Measurements from ENCODE around the gene MCF2L2. TPM values are rescaled to one million over a fixed set of nuclear protein-coding genes. Genes with fewer than 3 reads are reported as not detected.

MCF2L2 gene
- total and polyA plus RNA-seq, 2 experiments from 2014 or later = 6.7 to 14.6 TPM

GRCh38 chr3:183446838-183447205 lies 18.4 kb upstream of the MCF2L2 start:
- DNase-seq (ENCODE audit: low spot score) (no peak), ATAC-seq (no peak)
- H3K27me3 Mint-ChIP-seq (ENCODE audit: insufficient read depth, low read depth, poor library complexity) = peaks cover 5% of the 10 kb centered on the region

More at GRCh38 chr3:183446838-183447205, 18.4 kb upstream of the MCF2L2 start:
- H3K36me3 ChIP-seq (ENCODE audit: insufficient read depth) = peaks cover 11% of the 10 kb centered on the region; the same call in 1 of the 2 replicates
- TF ChIP-seq CREB1 (CRISPR knock-in tag; IDR thresholded peaks at IDR 0.05; ENCODE audit: low read depth) (no peak), ZNF331 (CRISPR knock-in tag; IDR thresholded peaks at IDR 0.05; ENCODE audit: low read depth) (no peak), EZH2phosphoT487 (IDR thresholded peaks at IDR 0.05; ENCODE audit: unreplicated experiment) (no peak), EZH2 (IDR thresholded peaks at IDR 0.05; ENCODE audit: low read depth, unreplicated experiment) (no peak), ZNF114 (CRISPR knock-in tag; IDR thresholded peaks at IDR 0.05) (no peak), JUNB (IDR thresholded peaks at IDR 0.05; ENCODE audit: unreplicated experiment) (no peak), STAT1 (IDR thresholded peaks at IDR 0.05; ENCODE audit: unreplicated experiment) (no peak), CTCF (conservative IDR thresholded peaks at IDR 0.05; ENCODE audit: low read depth in 2 of 2) (no peak), REST (IDR thresholded peaks at IDR 0.05; ENCODE audit: unreplicated experiment) (no peak), POLR2AphosphoS5 (IDR thresholded peaks at IDR 0.05; ENCODE audit: low read depth) (no peak), ZNF462 (CRISPR knock-in tag; IDR thresholded peaks at IDR 0.05) (no peak), NANOG (IDR thresholded peaks at IDR 0.05; ENCODE audit: borderline replicate concordance) (no peak), ETS1 (IDR thresholded peaks at IDR 0.05) (no peak)
- no peaks in the 10 kb centered on the region for H3K9me2 ChIP-seq (ENCODE audit: insufficient read depth)
- no peaks in the 10 kb centered on the region for H3F3A ChIP-seq (replicated peaks; ENCODE audit: low read depth)
- H3K27ac Mint-ChIP-seq = no peak overlapping the region
- peak overlapping the region; percentile 94 for H3K4me3 ChIP-seq
- H3K9me3 Mint-ChIP-seq = peaks cover 25% of the 10 kb centered on the region
- H3K4me1 Mint-ChIP-seq = peaks cover 9% of the 10 kb centered on the region; the same call in 2 of the 3 replicates
- peaks cover 33% of the 10 kb centered on the region for H3K79me2 ChIP-seq (replicated peaks; ENCODE audit: insufficient read depth)
- peak overlapping the region; percentile 99 for H3K4me3 Mint-ChIP-seq
- H2AFZ ChIP-seq = no peak overlapping the region
- peaks cover 10% of the 10 kb centered on the region for H3K4me1 ChIP-seq (ENCODE audit: insufficient read depth)
- no peaks in the 10 kb centered on the region for H4K20me1 ChIP-seq (replicated peaks; ENCODE audit: insufficient read depth)
- peak overlapping the region; percentile 93 for H3K4me2 ChIP-seq
- no peaks in the 10 kb centered on the region for H3K27me3 ChIP-seq (ENCODE audit: insufficient read depth)
- peak overlapping the region; percentile 67 for H3K27ac ChIP-seq (ENCODE audit: low read depth)
- peaks cover 14% of the 10 kb centered on the region for H3K36me3 Mint-ChIP-seq (ENCODE audit: low read depth)

All from GM23338 (cell line).